Transverse colon (tissue), 4 donors: ENCODE measurements around the gene TMTC1. TPM values are rescaled to one million over a fixed set of nuclear protein-coding genes. Genes with fewer than 3 reads are reported as not detected.

Experiments
- DNase-seq: peaks from one replicate; pipeline ENCODE4 v3.0.0-alpha.2; 2019
- H3K27ac ChIP-seq, 4 donors: fragments of 200-600 bp; sonication (generic); 2 replicates each; pipeline ENCODE4 v1.5.1; 2016 to 2018; ENCODE audit warnings: inconsistent platforms in 4 of 4
- H3K27me3 ChIP-seq: fragments of 200-600 bp; sonication (generic); 2 replicates; pipeline ENCODE4 v1.5.1; 2017; ENCODE audit warnings: inconsistent platforms
- H3K36me3 ChIP-seq, 4 donors: fragments of 200-600 bp; sonication (generic); 2 replicates each; pipeline ENCODE4 v1.5.1; 2017 to 2019; ENCODE audit warnings: inconsistent platforms in 4 of 4
- H3K4me1 ChIP-seq, 4 donors: fragments of 200-600 bp; sonication (generic); 2 replicates each; pipeline ENCODE4 v1.5.1; 2017 to 2020; ENCODE audit warnings: inconsistent platforms in 4 of 4
- H3K4me3 ChIP-seq, 4 donors: fragments of 200-600 bp; sonication (generic); 1 replicate in 1 of 4; 2 replicates in 3 of 4; pipeline versions ENCODE4 v1.5.1 to v1.6.1; 2017 to 2019; ENCODE audit warnings: inconsistent platforms in 4 of 4
- H3K9me3 ChIP-seq, 2 donors: fragments of 200-600 bp; sonication (generic); 2 replicates each; pipeline ENCODE4 v1.5.1; 2017 to 2019; ENCODE audit warnings: inconsistent platforms in 2 of 2
- EP300 ChIP-seq: sonication (generic); formaldehyde crosslinking; IDR thresholded peaks from one replicate; pipeline ENCODE4 v1.6.1; 2017; ENCODE audit warnings: antibody characterized with exemption, low read depth
- POLR2A ChIP-seq: fragments of 450-650 bp; IDR thresholded peaks from one replicate; pipeline ENCODE4 v1.6.1; 2016; ENCODE audit warnings: antibody characterized with exemption, mild to moderate bottlenecking, moderate library complexity
- POLR2AphosphoS5 ChIP-seq, 3 donors: sonication (generic); formaldehyde crosslinking; IDR thresholded peaks; one replicate each; pipeline ENCODE4 v1.6.1; 2016; ENCODE audit warnings: antibody characterized with exemption in 3 of 3
- WGBS, 2 donors: methylation state at CpG; one replicate each; pipeline ENCODE4 v1.1.5; 2018; ENCODE audit warnings: low coverage in 1 of 2; 5-methylcytosine and 5-hydroxymethylcytosine counted together
- in situ Hi-C, 4 donors: fragments of 200-750 bp; cut with MboI; loops; one replicate each; pipeline versions ENCODE4 v1.15.0 to v1.15.1; 2017; ENCODE audit warnings: low sequenced_read_pairs in 3 of 4, low pct_ligation_motif_present in 1 of 4, low pct_unique_long_range_greater_than_20kb in 1 of 4
- intact Hi-C: fragments of 100-400 bp; cut with DNase I; formaldehyde crosslinking; loops from one replicate; pipeline ENCODE4 v1.15.1; 2023; ENCODE audit warnings: low total_unique reads
- total RNA-seq, 4 donors: library from RNA; depleted of rRNA; stranded (reverse); fragments of >200 nt; gene quantifications; one replicate each; pipeline ENCODE4 v1.1.0, GENCODE V29; 2016
- TF ChIP-seq, protein P1 (sequence below), 5 experiments: fragments of 200-600 bp in 3 of 5; fragments of 450-650 bp in 2 of 5; sonication (generic) in 3 of 5; IDR thresholded peaks; 1 replicate in 2 of 5; 2 replicates in 3 of 5; pipeline ENCODE4 v1.5.1; 2016 to 2017; ENCODE audit warnings: antibody characterized with exemption in 5 of 5, inconsistent platforms in 3 of 5, mild to moderate bottlenecking in 2 of 5, moderate library complexity in 1 of 5

The TMTC1 gene
- total RNA-seq, 4 donors from 2014 or later = 10.2 to 26.9 (median 16.9) TPM

DNA sequence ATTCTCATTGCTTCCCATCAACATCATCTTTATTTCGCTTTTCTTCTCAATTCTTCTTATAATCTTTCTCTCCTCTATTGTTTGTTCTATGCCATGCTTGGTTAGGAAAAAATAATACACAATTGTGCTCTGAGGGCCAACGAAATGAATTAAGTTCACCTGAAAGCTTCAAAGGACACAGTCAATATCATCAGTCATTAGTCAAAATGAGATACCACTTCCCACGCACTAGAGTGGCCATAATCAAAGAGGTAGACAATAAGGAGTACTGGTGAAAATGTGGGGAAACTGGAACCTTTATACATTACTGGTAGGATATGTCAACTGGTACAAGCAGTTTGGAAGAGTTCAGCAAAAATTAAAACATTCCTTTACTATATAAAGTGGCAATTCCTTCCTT, 91.5 kb downstream of the TMTC1 start:
- H3K36me3 ChIP-seq = no peaks in the 10 kb centered on the region
- no peaks in the 10 kb centered on the region for H3K9me3 ChIP-seq
- no peaks in the 10 kb centered on the region for H3K4me1 ChIP-seq
- DNase-seq = no peak
- no peak overlapping the region for H3K27ac ChIP-seq
- intact Hi-C loops = no loop called here
- WGBS, 2 donors = 66 to 70% methylated on average over 3 of the region's 3 CpGs
- no peak overlapping the region for H3K4me3 ChIP-seq
- no peaks in the 10 kb centered on the region for H3K27me3 ChIP-seq
- no peak for TF ChIP-seq POLR2AphosphoS5 (IDR thresholded peaks at IDR 0.05)
- TF ChIP-seq, protein P1, sequence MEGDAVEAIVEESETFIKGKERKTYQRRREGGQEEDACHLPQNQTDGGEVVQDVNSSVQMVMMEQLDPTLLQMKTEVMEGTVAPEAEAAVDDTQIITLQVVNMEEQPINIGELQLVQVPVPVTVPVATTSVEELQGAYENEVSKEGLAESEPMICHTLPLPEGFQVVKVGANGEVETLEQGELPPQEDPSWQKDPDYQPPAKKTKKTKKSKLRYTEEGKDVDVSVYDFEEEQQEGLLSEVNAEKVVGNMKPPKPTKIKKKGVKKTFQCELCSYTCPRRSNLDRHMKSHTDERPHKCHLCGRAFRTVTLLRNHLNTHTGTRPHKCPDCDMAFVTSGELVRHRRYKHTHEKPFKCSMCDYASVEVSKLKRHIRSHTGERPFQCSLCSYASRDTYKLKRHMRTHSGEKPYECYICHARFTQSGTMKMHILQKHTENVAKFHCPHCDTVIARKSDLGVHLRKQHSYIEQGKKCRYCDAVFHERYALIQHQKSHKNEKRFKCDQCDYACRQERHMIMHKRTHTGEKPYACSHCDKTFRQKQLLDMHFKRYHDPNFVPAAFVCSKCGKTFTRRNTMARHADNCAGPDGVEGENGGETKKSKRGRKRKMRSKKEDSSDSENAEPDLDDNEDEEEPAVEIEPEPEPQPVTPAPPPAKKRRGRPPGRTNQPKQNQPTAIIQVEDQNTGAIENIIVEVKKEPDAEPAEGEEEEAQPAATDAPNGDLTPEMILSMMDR (IDR thresholded peaks at IDR 0.05) = no peak
- no peak for TF ChIP-seq POLR2A
- no peak for TF ChIP-seq EP300
- in situ Hi-C loops = no loop called here

DNA sequence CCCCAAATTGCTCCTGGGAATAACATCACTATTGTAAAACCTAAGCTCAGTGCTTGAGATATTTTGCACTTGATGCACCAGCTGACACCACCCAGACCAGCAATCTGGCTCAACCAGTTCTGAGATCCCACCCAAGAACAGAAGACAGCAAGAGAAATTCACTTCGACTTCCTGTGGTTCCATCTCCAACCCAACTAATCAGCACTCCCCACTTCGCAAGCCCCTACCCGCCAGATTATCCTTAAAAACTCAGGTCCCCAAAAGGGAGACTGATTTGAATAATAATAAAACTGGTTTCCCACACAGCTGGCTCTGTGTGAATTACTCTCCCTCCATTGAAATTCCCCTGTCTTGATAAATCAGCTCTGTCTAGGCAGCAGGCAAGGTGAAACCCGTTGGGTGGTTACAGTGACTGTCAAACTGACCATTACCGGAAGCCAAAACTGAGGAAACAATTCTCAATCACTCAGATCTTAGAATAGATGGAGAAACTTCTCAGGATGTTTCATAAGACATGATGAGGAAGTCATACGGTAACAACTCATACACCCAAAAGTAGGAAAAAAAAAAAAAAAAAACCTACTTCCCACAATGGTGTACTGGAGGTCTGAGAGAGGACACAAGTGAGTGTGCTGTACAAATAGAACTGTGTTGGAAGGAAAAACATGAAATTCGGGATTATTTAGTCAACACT, 92.4 kb downstream of the TMTC1 start:
- intact Hi-C loops (no loop called here), in situ Hi-C loops (no loop called here)
- H3K4me3 ChIP-seq = no peak overlapping the region
- no peak for DNase-seq
- no peaks in the 10 kb centered on the region for H3K27me3 ChIP-seq
- H3K27ac ChIP-seq = no peak overlapping the region
- TF ChIP-seq POLR2AphosphoS5 (IDR thresholded peaks at IDR 0.05) (no peak), POLR2A (no peak), EP300 (no peak)
- TF ChIP-seq, protein P1 (IDR thresholded peaks at IDR 0.05) = no peak
- no peaks in the 10 kb centered on the region for H3K9me3 ChIP-seq
- 40 to 67% methylated on average over 1 to 7 of the region's 7 CpGs for WGBS, 2 donors
- H3K36me3 ChIP-seq = no peaks in the 10 kb centered on the region
- H3K4me1 ChIP-seq = no peaks in the 10 kb centered on the region

DNA sequence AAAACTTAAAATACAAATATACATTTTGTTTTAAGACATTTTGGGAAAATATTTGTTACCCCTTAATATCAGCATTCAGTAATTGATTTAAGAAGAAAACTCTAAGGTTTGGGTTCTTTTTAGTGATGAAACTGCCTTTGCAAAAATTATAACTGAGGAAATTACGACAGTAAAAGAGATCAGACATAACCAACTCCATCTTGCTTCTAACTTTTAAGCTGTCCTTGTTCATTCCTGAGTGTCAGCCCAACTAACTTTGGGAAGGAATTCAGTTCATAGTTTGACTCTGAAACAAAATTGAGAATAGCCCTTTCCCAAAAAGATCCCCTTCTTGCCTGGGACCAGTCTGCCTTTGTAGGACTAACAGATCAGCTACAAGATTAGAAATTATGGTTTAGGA, 93.0 kb downstream of the TMTC1 start:
- Histone ChIP-seq H3K4me1 (no peaks in the 10 kb centered on the region), H3K27ac (no peak overlapping the region), H3K36me3 (no peaks in the 10 kb centered on the region), H3K4me3 (no peak overlapping the region), H3K9me3 (no peaks in the 10 kb centered on the region), H3K27me3 (no peaks in the 10 kb centered on the region)
- WGBS, 2 donors = 69 to 81% methylated on average over 1 of the region's 1 CpG
- TF ChIP-seq POLR2AphosphoS5 (IDR thresholded peaks at IDR 0.05) (no peak), EP300 (no peak), POLR2A (no peak)
- TF ChIP-seq, protein P1 (IDR thresholded peaks at IDR 0.05) = no peak
- no peak for DNase-seq
- in situ Hi-C loops = no loop called here
- intact Hi-C loops = no loop called here

DNA sequence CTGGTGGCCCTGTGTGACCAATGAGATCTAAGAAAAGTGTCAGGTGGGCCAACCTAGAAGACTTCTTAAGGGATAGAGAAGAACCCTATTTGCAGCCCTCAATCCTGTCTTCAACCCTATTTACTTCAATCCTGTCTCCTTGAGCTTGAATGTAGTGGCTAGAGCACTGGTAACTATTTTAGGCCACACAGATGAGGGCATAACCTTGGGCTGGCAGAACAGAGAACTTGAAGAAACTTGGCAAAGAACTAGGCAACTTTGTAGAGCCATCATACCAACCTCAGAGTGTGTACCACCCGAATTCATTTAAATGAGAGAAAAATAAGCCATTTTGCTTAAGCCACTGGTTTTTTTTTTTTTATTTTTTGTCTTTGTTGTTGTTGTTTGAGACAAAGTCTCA, 94.8 kb downstream of the TMTC1 start:
- TF ChIP-seq POLR2AphosphoS5 (IDR thresholded peaks at IDR 0.05) (no peak), EP300 (no peak), POLR2A (no peak)
- TF ChIP-seq, protein P1 (IDR thresholded peaks at IDR 0.05) = no peak
- peaks cover 0 to 2% (median 0%) of the 10 kb centered on the region in 4 donors for H3K4me1 ChIP-seq
- no peak for DNase-seq
- in situ Hi-C loops (no loop called here), intact Hi-C loops (no loop called here)
- H3K27ac ChIP-seq = no peak overlapping the region
- H3K9me3 ChIP-seq = no peaks in the 10 kb centered on the region
- WGBS, 2 donors = 60 to 80% methylated on average over 1 of the region's 1 CpG
- no peaks in the 10 kb centered on the region for H3K27me3 ChIP-seq
- H3K36me3 ChIP-seq = no peaks in the 10 kb centered on the region
- no peak overlapping the region for H3K4me3 ChIP-seq
